ENCODE measurements around the gene PDLIM3.

PDLIM3 gene

DNA sequence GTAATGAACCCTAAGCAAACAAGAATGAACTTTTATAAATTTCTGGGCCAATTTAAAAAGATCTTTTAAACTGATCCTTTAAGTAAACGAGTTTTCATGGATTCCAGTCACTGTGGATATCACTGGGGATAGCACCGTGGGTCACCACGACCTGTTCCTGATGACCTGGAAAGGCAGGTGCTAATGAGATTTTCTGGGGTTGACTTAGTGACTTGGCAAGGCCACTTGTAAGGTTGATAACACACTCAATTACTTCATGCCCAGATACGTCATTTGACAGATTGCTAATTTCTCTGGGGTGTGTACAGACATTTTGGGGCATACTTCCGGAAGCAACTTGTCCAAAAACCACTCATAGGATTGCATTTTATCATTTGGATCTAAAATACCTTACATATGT, 24.5 kb downstream of the PDLIM3 start:
- no peaks in the 10 kb centered on the region for H3K9me2 ChIP-seq (replicated peaks; ENCODE audit: insufficient read depth, low read length)
- H3K9me3 ChIP-seq (replicated peaks; ENCODE audit: insufficient read depth, low read length) = no peaks in the 10 kb centered on the region

DNA sequence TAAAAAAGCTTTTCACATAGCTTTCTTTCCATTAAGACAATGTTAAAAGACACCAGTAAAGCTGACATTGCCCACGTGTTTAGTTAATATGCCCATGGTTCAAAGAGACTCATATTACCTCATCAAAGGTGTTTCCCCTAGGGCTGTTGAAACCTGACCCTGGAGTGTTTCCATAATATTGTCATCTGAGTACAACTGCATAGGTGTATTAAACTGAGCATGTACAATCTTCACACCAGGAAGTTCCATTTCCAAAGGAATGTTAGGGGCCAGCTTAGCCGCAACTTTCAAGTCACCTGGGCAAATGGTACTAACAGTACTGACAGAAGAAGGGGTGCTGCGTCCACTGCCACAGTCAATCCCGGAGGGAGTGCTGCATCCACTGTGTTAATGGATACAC, 27.1 kb downstream of the PDLIM3 start:
- H3K79me2 ChIP-seq (ENCODE audit: low read length) = no peaks in the 10 kb centered on the region
- H3F3A ChIP-seq (ENCODE audit: insufficient read depth, low read length) = no peaks in the 10 kb centered on the region
- H3K36me3 ChIP-seq (replicated peaks; ENCODE audit: insufficient read depth, low read length) = no peaks in the 10 kb centered on the region
- no peaks in the 10 kb centered on the region for H3K9me3 ChIP-seq (replicated peaks; ENCODE audit: insufficient read depth, low read length)
- no peaks in the 10 kb centered on the region for H3K9me2 ChIP-seq (replicated peaks; ENCODE audit: insufficient read depth, low read length)
- no peak overlapping the region for H3K9ac ChIP-seq (ENCODE audit: low read length)
- H3K4me2 ChIP-seq (ENCODE audit: low read depth, low read length) = no peak overlapping the region
- DNase-seq = no peak
- no peak overlapping the region for H3K27ac ChIP-seq (ENCODE audit: low read length)
- H3K27me3 ChIP-seq (replicated peaks; ENCODE audit: insufficient read depth, low read length) = no peaks in the 10 kb centered on the region
- H2AFZ ChIP-seq (ENCODE audit: low read length) = no peak overlapping the region
- TF ChIP-seq EZH2 (optimal IDR thresholded peaks at IDR 0.05; ENCODE audit: low read depth, low read length) (no peak), EZH2phosphoT487 (IDR thresholded peaks at IDR 0.05; ENCODE audit: low read length) (no peak)
- TF ChIP-seq, protein P1, sequence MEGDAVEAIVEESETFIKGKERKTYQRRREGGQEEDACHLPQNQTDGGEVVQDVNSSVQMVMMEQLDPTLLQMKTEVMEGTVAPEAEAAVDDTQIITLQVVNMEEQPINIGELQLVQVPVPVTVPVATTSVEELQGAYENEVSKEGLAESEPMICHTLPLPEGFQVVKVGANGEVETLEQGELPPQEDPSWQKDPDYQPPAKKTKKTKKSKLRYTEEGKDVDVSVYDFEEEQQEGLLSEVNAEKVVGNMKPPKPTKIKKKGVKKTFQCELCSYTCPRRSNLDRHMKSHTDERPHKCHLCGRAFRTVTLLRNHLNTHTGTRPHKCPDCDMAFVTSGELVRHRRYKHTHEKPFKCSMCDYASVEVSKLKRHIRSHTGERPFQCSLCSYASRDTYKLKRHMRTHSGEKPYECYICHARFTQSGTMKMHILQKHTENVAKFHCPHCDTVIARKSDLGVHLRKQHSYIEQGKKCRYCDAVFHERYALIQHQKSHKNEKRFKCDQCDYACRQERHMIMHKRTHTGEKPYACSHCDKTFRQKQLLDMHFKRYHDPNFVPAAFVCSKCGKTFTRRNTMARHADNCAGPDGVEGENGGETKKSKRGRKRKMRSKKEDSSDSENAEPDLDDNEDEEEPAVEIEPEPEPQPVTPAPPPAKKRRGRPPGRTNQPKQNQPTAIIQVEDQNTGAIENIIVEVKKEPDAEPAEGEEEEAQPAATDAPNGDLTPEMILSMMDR (IDR thresholded peaks at IDR 0.05; ENCODE audit: low read length) = no peak
- H3K4me3 ChIP-seq (ENCODE audit: low read length) = no peak overlapping the region
- H4K20me1 ChIP-seq (ENCODE audit: insufficient read depth, low read length) = no peaks in the 10 kb centered on the region
- H3K4me1 ChIP-seq (ENCODE audit: low read length) = 0 out of 2 replicates have a peak, but pooled peaks cover 2% of the 10 kb centered on the region

More for the DNA sequence above, 24.5 kb downstream of the PDLIM3 start:
- Histone ChIP-seq H3K79me2 (ENCODE audit: low read length) (no peaks in the 10 kb centered on the region), H4K20me1 (ENCODE audit: insufficient read depth, low read length) (no peaks in the 10 kb centered on the region), H3K4me2 (ENCODE audit: low read depth, low read length) (no peak overlapping the region), H3K27ac (ENCODE audit: low read length) (no peak overlapping the region), H3K4me1 (ENCODE audit: low read length) (0 out of 2 replicates have a peak, but pooled peaks cover 3% of the 10 kb centered on the region), H3K36me3 (replicated peaks; ENCODE audit: insufficient read depth, low read length) (no peaks in the 10 kb centered on the region), H2AFZ (ENCODE audit: low read length) (no peak overlapping the region), H3K9ac (ENCODE audit: low read length) (no peak overlapping the region), H3K4me3 (ENCODE audit: low read length) (no peak overlapping the region), H3K27me3 (replicated peaks; ENCODE audit: insufficient read depth, low read length) (no peaks in the 10 kb centered on the region), H3F3A (ENCODE audit: insufficient read depth, low read length) (no peaks in the 10 kb centered on the region)
- TF ChIP-seq, protein P1 (IDR thresholded peaks at IDR 0.05; ENCODE audit: low read length) = no peak
- TF ChIP-seq EZH2 (optimal IDR thresholded peaks at IDR 0.05; ENCODE audit: low read depth, low read length) = no peak
- TF ChIP-seq EZH2phosphoT487 (IDR thresholded peaks at IDR 0.05; ENCODE audit: low read length) = no peak
- no peak for DNase-seq

DNA sequence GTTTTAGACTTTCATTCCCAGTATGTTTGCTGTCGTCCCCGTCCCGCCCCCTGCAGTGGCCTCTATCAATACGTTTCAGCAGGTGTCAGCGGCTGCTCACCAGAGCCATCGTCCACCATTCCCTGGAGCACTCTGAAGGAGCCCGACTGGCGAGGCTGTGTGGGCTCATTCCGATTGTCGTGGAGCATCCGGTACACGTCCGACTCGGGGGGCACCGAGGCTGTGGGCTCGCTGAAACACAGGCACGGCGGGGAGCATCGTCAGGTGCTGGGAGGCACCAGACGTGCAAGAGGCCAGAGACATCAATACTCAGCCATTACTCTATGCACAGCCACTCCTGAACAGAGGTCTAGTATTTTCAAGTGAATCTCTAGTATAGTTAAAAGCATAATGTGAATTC, 28.9 kb downstream of the PDLIM3 start:
- no peak for DNase-seq
- Histone ChIP-seq H3K4me1 (ENCODE audit: low read length) (no peaks in the 10 kb centered on the region), H4K20me1 (ENCODE audit: insufficient read depth, low read length) (no peaks in the 10 kb centered on the region), H3K36me3 (replicated peaks; ENCODE audit: insufficient read depth, low read length) (no peaks in the 10 kb centered on the region), H3K79me2 (ENCODE audit: low read length) (no peaks in the 10 kb centered on the region), H3K4me2 (ENCODE audit: low read depth, low read length) (no peak overlapping the region), H3K9me2 (replicated peaks; ENCODE audit: insufficient read depth, low read length) (no peaks in the 10 kb centered on the region), H3K27ac (ENCODE audit: low read length) (no peak overlapping the region), H2AFZ (ENCODE audit: low read length) (no peak overlapping the region), H3K27me3 (replicated peaks; ENCODE audit: insufficient read depth, low read length) (no peaks in the 10 kb centered on the region), H3K4me3 (ENCODE audit: low read length) (no peak overlapping the region), H3K9ac (ENCODE audit: low read length) (no peak overlapping the region), H3K9me3 (replicated peaks; ENCODE audit: insufficient read depth, low read length) (no peaks in the 10 kb centered on the region), H3F3A (ENCODE audit: insufficient read depth, low read length) (no peaks in the 10 kb centered on the region)
- TF ChIP-seq EZH2 (optimal IDR thresholded peaks at IDR 0.05; ENCODE audit: low read depth, low read length) = no peak
- TF ChIP-seq EZH2phosphoT487 (IDR thresholded peaks at IDR 0.05; ENCODE audit: low read length) = no peak
- TF ChIP-seq, protein P1 (IDR thresholded peaks at IDR 0.05; ENCODE audit: low read length) = no peak

All from MM.1S (cell line).